ENCODE data around the gene MRE11. TPM values are rescaled to one million over a fixed set of nuclear protein-coding genes. Genes with fewer than 3 reads are reported as not detected.

MRE11 gene
- total and polyA plus RNA-seq, 2 donors (not counting 1 experiment from before 2014, with no cell fraction given) = 5.7 to 53.5 TPM

DNA sequence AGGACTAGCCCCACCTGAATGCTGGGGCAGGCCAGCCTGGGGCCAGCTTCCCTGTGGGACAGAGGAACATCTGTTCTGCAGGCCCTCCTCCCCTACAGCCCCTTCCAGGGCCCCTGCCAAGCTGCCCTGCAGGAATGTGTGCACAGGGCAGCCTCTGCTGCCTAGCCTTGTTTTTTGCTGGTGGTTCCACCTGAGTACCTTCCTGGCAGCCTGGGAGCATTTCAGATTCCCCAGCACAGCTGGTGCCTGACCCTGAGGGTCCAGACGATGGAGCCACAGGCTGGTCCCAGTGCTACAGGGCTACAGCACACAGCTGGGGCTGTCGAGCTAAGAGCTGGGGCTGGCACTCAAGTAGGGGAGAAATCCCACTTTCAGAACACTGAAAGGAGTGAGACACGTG, 70.1 kb downstream of the MRE11 start:
- H3K9me3 Mint-ChIP-seq (ENCODE audit: insufficient read depth) = no peaks in the 10 kb centered on the region
- CTCF ChIA-PET = no interaction called here
- intact Hi-C loops (cut with micrococcal nuclease) = no loop called here
- H3K4me1 ChIP-seq (ENCODE audit: control insufficient read depth in 2 of 2, insufficient read depth in 2 of 2, low read length in 2 of 2) = no peaks in the 10 kb centered on the region
- H3K4me3 ChIP-seq (ENCODE audit: control extremely low read depth in 1 of 5, extremely low read depth in 1 of 5, insufficient read depth in 1 of 5, low read depth in 2 of 5, low read length in 4 of 5) = no peak overlapping the region
- peaks cover 7% of the 10 kb centered on the region for H3K4me1 Mint-ChIP-seq
- no peak for DNase-seq
- no peak overlapping the region for H2AFZ ChIP-seq (ENCODE audit: insufficient read depth, low read depth, low read length, poor library complexity, severe bottlenecking)
- TF ChIP-seq EZH2 (IDR thresholded peaks at IDR 0.05; ENCODE audit: borderline replicate concordance, insufficient read depth, low read depth, low read length, poor library complexity, severe bottlenecking) (no peak), CTCF (IDR thresholded peaks at IDR 0.05) (no peak)
- H3K36me3 ChIP-seq (replicated peaks in 1 of 2; ENCODE audit: control extremely low read depth in 1 of 2, control insufficient read depth in 1 of 2, extremely low read depth in 1 of 2, insufficient read depth in 2 of 2, low read length in 1 of 2) = peaks cover 13 to 51% of the 10 kb centered on the region in 2 experiments
- WGBS (ENCODE audit: insufficient coverage) = 96% methylated on average over 3 of the region's 3 CpGs
- POLR2A ChIA-PET = no interaction called here
- H3K9me3 ChIP-seq (ENCODE audit: control extremely low read depth in 1 of 3, control insufficient read depth in 2 of 3, insufficient read depth in 1 of 3, low read length in 2 of 3) = no peaks in the 10 kb centered on the region
- no peak overlapping the region for H3K4me2 ChIP-seq (replicated peaks; ENCODE audit: low read depth, low read length, poor library complexity, severe bottlenecking)
- no peak for ATAC-seq (ENCODE audit: low read depth)
- H3K27me3 ChIP-seq (replicated peaks in 1 of 4; ENCODE audit: control extremely low read depth in 1 of 4, control insufficient read depth in 3 of 4, insufficient read depth in 4 of 4, low read length in 3 of 4) = no peaks in the 10 kb centered on the region
- no peaks in the 10 kb centered on the region for H3K79me2 ChIP-seq (ENCODE audit: control insufficient read depth, insufficient read depth, low read length)
- H3K9ac ChIP-seq (ENCODE audit: low read length) = no peak overlapping the region
- H3K4me3 Mint-ChIP-seq = no peak overlapping the region
- H3K27ac Mint-ChIP-seq = no peak overlapping the region
- H3K27ac ChIP-seq (ENCODE audit: low read length in 2 of 2) = no peak overlapping the region
- H4K20me1 ChIP-seq (ENCODE audit: control insufficient read depth, insufficient read depth, low read length, poor library complexity, severe bottlenecking) = peaks cover 8% of the 10 kb centered on the region
- no peaks in the 10 kb centered on the region for H3K27me3 Mint-ChIP-seq

- POLR2A ChIA-PET = no interaction called here
- H3K27me3 ChIP-seq (replicated peaks in 1 of 4; ENCODE audit: control extremely low read depth in 1 of 4, control insufficient read depth in 3 of 4, insufficient read depth in 4 of 4, low read length in 3 of 4) = no peaks in the 10 kb centered on the region
- no peaks in the 10 kb centered on the region for H3K9me3 ChIP-seq (ENCODE audit: control extremely low read depth in 1 of 3, control insufficient read depth in 2 of 3, insufficient read depth in 1 of 3, low read length in 2 of 3)
- no peaks in the 10 kb centered on the region for H3K4me1 Mint-ChIP-seq
- no peaks in the 10 kb centered on the region for H3K79me2 ChIP-seq (ENCODE audit: control insufficient read depth, insufficient read depth, low read length)
- WGBS (ENCODE audit: insufficient coverage) = 20% methylated on average over 1 of the region's 3 CpGs
- TF ChIP-seq CTCF (IDR thresholded peaks at IDR 0.05) (no peak), EZH2 (IDR thresholded peaks at IDR 0.05; ENCODE audit: borderline replicate concordance, insufficient read depth, low read depth, low read length, poor library complexity, severe bottlenecking) (no peak)
- H3K9ac ChIP-seq (ENCODE audit: low read length) = no peak overlapping the region
- no peak overlapping the region for H3K27ac ChIP-seq (ENCODE audit: low read length in 2 of 2)
- peaks cover 2% of the 10 kb centered on the region for H4K20me1 ChIP-seq (ENCODE audit: control insufficient read depth, insufficient read depth, low read length, poor library complexity, severe bottlenecking)
- no peak for ATAC-seq (ENCODE audit: low read depth)
- H3K27ac Mint-ChIP-seq = no peak overlapping the region
- no peaks in the 10 kb centered on the region for H3K9me3 Mint-ChIP-seq (ENCODE audit: insufficient read depth)
- intact Hi-C loops (cut with micrococcal nuclease) = loop anchor here (5.0 kb wide), 1 partner anchor 521 kb away; no protein-coding TSS in a partner anchor
- CTCF ChIA-PET = interaction anchor here (1.0 kb wide), 1 partner anchor 523 kb away, joined by 3 read pairs; no protein-coding TSS in a partner anchor
- no peak overlapping the region for H3K4me3 Mint-ChIP-seq
- no peak overlapping the region for H3K4me2 ChIP-seq (replicated peaks; ENCODE audit: low read depth, low read length, poor library complexity, severe bottlenecking)
- no peaks in the 10 kb centered on the region for H3K27me3 Mint-ChIP-seq
- no peak for DNase-seq
- no peak overlapping the region for H2AFZ ChIP-seq (ENCODE audit: insufficient read depth, low read depth, low read length, poor library complexity, severe bottlenecking)
- peaks cover 5 to 13% of the 10 kb centered on the region in 2 experiments for H3K36me3 ChIP-seq (replicated peaks in 1 of 2; ENCODE audit: control extremely low read depth in 1 of 2, control insufficient read depth in 1 of 2, extremely low read depth in 1 of 2, insufficient read depth in 2 of 2, low read length in 1 of 2)
- no peaks in the 10 kb centered on the region for H3K4me1 ChIP-seq (ENCODE audit: control insufficient read depth in 2 of 2, insufficient read depth in 2 of 2, low read length in 2 of 2)
- H3K4me3 ChIP-seq (ENCODE audit: control extremely low read depth in 1 of 5, extremely low read depth in 1 of 5, insufficient read depth in 1 of 5, low read depth in 2 of 5, low read length in 4 of 5) = no peak overlapping the region
These were observed 75.4 kb downstream of the MRE11 start for GRCh38 chr11:94418123-94418765.

All from B cell (primary cell).